ENCODE results near the gene MAGI2.

The MAGI2 gene

DNA sequence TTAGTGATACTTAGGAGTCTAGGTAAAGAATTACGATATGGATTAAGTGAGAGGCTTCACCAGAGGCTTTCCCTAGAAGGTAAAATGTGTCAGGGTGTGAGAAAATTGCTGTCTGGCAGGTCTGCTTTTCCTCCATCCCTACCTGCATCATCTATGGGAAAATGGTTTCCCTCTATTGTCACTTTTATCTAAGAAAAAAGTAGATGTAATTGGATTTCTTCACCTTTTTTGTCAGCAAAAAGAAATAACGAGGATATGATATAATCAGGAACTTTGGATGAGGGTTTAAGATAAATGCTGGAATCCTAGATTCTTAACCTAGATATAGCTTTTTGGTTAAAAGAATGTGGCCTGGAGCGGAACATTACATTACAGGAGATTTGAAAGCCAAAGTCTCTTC is 146.1 kb downstream of the MAGI2 start:
- TF ChIP-seq, protein P1, sequence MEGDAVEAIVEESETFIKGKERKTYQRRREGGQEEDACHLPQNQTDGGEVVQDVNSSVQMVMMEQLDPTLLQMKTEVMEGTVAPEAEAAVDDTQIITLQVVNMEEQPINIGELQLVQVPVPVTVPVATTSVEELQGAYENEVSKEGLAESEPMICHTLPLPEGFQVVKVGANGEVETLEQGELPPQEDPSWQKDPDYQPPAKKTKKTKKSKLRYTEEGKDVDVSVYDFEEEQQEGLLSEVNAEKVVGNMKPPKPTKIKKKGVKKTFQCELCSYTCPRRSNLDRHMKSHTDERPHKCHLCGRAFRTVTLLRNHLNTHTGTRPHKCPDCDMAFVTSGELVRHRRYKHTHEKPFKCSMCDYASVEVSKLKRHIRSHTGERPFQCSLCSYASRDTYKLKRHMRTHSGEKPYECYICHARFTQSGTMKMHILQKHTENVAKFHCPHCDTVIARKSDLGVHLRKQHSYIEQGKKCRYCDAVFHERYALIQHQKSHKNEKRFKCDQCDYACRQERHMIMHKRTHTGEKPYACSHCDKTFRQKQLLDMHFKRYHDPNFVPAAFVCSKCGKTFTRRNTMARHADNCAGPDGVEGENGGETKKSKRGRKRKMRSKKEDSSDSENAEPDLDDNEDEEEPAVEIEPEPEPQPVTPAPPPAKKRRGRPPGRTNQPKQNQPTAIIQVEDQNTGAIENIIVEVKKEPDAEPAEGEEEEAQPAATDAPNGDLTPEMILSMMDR (conservative IDR thresholded peaks at IDR 0.05), result no peak
- no peak overlapping the region for H3K27ac ChIP-seq

DNA sequence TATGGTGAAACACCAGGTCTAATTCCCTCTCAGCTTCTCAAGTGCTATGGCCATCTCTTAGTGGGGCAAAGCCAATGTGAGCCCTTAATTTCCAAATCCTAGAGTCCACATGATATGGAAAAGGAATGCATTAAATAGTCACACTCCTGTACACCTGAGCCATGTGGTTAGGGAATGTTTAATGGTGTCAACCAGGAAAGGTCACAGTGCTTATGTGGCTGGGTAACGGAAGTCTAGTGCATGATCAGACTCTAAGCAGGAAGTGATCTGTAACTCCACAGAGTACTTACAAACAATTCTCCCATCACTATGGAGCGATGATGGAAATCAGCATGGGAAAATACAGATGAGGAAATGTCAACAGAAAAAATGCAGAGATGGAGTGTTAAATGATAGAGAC is 148.8 kb downstream of the MAGI2 start:
- no peak overlapping the region for H3K27ac ChIP-seq

DNA sequence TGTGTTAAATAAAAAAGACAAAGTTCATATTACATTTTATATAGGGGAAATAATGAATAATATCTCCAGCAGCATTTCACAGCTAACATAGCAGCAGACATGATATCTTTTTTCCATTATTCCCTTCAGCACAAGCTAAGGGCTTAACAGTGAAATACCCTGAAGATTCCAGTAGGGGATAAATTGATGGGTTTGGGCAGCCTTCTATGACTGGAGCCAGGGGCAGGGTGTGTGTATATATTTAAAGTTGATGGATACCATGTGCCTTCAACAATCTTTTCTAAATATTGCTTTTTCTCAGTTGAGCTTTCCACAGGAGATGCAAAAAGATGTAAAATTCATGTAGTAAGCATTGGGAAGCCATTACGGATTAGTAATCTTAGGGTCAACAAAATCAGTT is 151.2 kb downstream of the MAGI2 start:
- TF ChIP-seq, protein P1 (conservative IDR thresholded peaks at IDR 0.05), result no peak
- no peak overlapping the region for H3K27ac ChIP-seq

More for the DNA sequence above, 148.8 kb downstream of the MAGI2 start:
- TF ChIP-seq, protein P1 (conservative IDR thresholded peaks at IDR 0.05), result no peak

DNA sequence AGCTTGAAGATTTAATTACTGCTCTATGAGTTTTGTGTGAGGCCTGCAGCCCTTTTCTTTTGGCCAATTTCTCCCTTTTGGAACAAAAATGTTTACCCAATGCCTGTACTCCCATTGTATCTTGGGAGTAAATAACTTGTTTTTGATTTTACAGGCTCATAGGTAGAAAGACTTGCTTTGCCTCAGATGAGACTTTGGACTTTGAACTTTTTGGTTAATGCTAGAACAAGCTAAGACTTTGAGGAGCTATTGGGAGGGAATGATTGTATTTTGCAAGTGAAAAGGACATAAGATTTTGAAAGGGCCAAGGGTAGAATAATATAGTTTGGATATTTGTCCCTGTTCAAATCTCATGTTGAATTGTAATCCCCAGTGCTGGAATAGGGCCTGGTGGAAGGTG is 152.0 kb downstream of the MAGI2 start:
- TF ChIP-seq, protein P1 (conservative IDR thresholded peaks at IDR 0.05), result no peak
- no peak overlapping the region for H3K27ac ChIP-seq

DNA sequence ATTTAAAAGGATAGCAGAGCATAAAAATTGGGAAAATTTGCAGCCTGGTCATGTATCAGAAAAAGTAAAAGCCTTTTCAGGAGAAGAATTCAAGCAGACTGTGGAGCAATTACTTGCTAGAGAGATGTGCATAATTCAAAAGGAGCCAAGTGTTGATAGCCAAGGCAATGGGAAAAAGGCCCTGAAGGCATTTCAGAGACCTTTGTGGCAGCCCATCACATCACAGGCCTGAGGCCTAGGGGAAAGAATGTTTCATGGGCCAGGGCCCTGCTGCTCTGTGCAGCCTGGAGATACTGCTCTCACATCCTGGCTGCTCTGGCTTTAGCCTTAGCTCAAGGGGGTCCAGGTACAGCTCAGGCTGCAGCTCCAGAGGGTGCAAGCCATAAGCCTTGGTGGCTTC is 152.9 kb downstream of the MAGI2 start:
- TF ChIP-seq, protein P1 (conservative IDR thresholded peaks at IDR 0.05), result no peak
- no peak overlapping the region for H3K27ac ChIP-seq

DNA sequence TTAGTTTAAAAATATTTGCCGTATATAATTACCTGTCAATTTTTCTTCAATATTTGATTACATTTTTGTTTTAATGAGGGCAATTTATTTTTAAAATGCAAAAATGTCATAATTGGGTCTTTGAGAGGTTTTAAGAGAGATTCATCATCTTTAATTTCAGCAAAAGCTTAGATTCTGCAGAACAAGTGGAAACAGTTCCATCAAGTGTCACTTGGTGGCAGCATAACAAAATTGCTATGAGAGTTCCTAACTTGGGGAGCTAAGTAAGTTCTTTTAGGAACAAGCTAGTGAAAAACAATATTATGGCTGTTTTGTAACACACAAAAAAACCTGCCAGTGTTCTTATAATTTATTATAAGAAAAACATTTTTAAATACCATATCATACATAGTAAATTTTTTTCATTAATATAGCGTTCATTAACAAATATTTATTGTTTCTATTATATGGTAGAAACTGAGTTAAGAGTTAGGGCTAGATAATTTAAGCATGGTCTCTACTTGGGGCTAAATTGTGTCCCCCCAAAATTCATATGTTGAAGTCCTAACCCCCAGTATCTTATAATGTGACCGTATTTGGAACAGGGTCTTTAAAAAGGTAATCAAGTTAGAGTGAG is 155.2 kb downstream of the MAGI2 start:
- TF ChIP-seq, protein P1 (conservative IDR thresholded peaks at IDR 0.05), result peak; percentile 94
- no peak overlapping the region for H3K27ac ChIP-seq

DNA sequence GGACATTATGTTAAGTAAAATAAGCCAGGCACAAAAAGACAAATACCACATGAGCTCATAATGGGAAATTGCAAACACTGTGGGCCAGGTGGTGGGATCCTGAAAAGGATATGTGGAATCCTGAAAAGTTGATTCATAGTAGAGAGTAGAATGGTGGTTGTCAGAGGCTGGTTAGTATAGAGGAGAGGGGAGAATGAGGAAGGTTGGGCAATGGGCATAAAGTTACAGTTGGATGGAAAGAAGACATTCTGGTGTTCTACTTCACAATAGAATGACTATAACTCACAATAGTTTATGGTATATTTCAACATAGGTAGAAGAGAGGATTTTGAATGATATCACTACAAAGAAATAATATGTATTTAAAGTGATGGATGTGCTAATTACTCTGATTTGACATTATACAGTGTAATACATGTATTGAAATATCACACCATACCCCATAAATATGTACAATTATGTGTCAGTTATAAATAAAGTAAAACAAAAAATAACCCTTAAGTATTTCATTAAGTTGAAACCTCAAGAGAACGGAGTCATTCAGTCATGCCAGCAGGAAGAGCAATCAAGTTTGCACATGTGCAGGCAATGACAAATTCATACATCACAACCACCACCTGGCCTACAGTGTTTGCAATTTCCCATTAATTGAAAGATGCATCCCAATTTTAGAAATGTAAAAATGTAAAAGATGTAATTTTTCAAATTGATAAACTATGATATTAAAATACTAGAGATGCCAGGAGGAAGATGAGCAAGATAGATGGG is 156.7 kb downstream of the MAGI2 start:
- no peak overlapping the region for H3K27ac ChIP-seq
- TF ChIP-seq, protein P1 (conservative IDR thresholded peaks at IDR 0.05), result no peak
